Measurements from ENCODE around the gene ATG7. TPM values are rescaled to one million over a fixed set of nuclear protein-coding genes. Genes with fewer than 3 reads are reported as not detected.

Gene ATG7
- polyA plus RNA-seq, 2 of the 4 experiments (the other 2 are of a cell fraction), result 27.2 to 41.2 TPM

GRCh38 chr3:11560746-11561145, 288.5 kb downstream of the ATG7 start:
- FAIRE-seq (no peak), DNase-seq (ENCODE audit: low read depth in 1 of 2, low spot score in 1 of 2) (no peak), ATAC-seq (no peak; a peak in 1 of 6 replicates)
- ChIA-PET POLR2A (no interaction called here), CTCF (interaction anchor here (0.9 to 1.4 kb wide), 3 partner anchors 14 to 23 kb away, joined by 3 to 4 read pairs (median 4); no protein-coding TSS in a partner anchor)
- TF ChIP-seq ZSCAN20 (CRISPR knock-in tag; IDR thresholded peaks at IDR 0.05) (no peak), EHMT2 (IDR thresholded peaks at IDR 0.05; ENCODE audit: low read depth) (no peak), HOXB13 (CRISPR knock-in tag; IDR thresholded peaks at IDR 0.05; ENCODE audit: low read depth) (no peak), MAFK (IDR thresholded peaks at IDR 0.05; ENCODE audit: partially characterized antibody) (no peak), BHLHE40 (IDR thresholded peaks at IDR 0.05; ENCODE audit: low read depth, low read length) (no peak), KDM1A (IDR thresholded peaks at IDR 0.05; ENCODE audit: low read depth) (no peak), USF2 (IDR thresholded peaks at IDR 0.05) (no peak), FOSB (CRISPR knock-in tag; IDR thresholded peaks at IDR 0.05) (no peak), HOXB5 (CRISPR knock-in tag; IDR thresholded peaks at IDR 0.05) (no peak), SREBF2 (IDR thresholded peaks at IDR 0.05) (no peak), HEYL (CRISPR knock-in tag; IDR thresholded peaks at IDR 0.05) (no peak), ZFP36 (IDR thresholded peaks at IDR 0.05; ENCODE audit: borderline replicate concordance, partially characterized antibody) (no peak), CEBPB (IDR thresholded peaks at IDR 0.05) (no peak), CTCF (IDR thresholded peaks at IDR 0.05) (no peak)
- Histone ChIP-seq H3K27ac (no peak overlapping the region), H3K4me1 (no peaks in the 10 kb centered on the region), H3K4me2 (no peak overlapping the region), H3K9me3 (no peaks in the 10 kb centered on the region), H3K4me3 (no peak overlapping the region)
- WGBS (ENCODE audit: missing lambda C conversion rate), result 91% methylated on average over 10 of the region's 12 CpGs

- no peak for TF ChIP-seq EHMT2 (IDR thresholded peaks at IDR 0.05; ENCODE audit: low read depth)
- no peak for TF ChIP-seq POLR2AphosphoS2 (conservative IDR thresholded peaks at IDR 0.05; ENCODE audit: low read length)
- TF ChIP-seq PHF8 (IDR thresholded peaks at IDR 0.05; ENCODE audit: borderline replicate concordance, low read depth), result no peak
- TF ChIP-seq, protein P1, sequence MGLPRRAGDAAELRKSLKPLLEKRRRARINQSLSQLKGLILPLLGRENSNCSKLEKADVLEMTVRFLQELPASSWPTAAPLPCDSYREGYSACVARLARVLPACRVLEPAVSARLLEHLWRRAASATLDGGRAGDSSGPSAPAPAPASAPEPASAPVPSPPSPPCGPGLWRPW (IDR thresholded peaks at IDR 0.05), result no peak
- no peak for TF ChIP-seq KDM1A (IDR thresholded peaks at IDR 0.05; ENCODE audit: low read depth)
- no peak for TF ChIP-seq CBX2 (IDR thresholded peaks at IDR 0.05; ENCODE audit: borderline replicate concordance, low read depth)
- no peak for TF ChIP-seq HOXB13 (CRISPR knock-in tag; IDR thresholded peaks at IDR 0.05; ENCODE audit: low read depth)
- no peak for TF ChIP-seq CHD2 (IDR thresholded peaks at IDR 0.05; ENCODE audit: low read length, partially characterized antibody)
- TF ChIP-seq CHD4 (IDR thresholded peaks at IDR 0.05; ENCODE audit: borderline replicate concordance), result no peak
- no peak for TF ChIP-seq JUN (IDR thresholded peaks at IDR 0.05)
- TF ChIP-seq, protein P2, sequence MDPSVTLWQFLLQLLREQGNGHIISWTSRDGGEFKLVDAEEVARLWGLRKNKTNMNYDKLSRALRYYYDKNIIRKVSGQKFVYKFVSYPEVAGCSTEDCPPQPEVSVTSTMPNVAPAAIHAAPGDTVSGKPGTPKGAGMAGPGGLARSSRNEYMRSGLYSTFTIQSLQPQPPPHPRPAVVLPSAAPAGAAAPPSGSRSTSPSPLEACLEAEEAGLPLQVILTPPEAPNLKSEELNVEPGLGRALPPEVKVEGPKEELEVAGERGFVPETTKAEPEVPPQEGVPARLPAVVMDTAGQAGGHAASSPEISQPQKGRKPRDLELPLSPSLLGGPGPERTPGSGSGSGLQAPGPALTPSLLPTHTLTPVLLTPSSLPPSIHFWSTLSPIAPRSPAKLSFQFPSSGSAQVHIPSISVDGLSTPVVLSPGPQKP (IDR thresholded peaks at IDR 0.05; ENCODE audit: low read depth, low read length), result no peak
- TF ChIP-seq RFX5 (IDR thresholded peaks at IDR 0.05), result no peak
- TF ChIP-seq, protein P3, sequence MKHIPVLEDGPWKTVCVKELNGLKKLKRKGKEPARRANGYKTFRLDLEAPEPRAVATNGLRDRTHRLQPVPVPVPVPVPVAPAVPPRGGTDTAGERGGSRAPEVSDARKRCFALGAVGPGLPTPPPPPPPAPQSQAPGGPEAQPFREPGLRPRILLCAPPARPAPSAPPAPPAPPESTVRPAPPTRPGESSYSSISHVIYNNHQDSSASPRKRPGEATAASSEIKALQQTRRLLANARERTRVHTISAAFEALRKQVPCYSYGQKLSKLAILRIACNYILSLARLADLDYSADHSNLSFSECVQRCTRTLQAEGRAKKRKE (CRISPR knock-in tag; IDR thresholded peaks at IDR 0.05; ENCODE audit: low read depth), result no peak
- no peak for TF ChIP-seq HDAC2 (IDR thresholded peaks at IDR 0.05)
- no peak for TF ChIP-seq HOXA7 (CRISPR knock-in tag; IDR thresholded peaks at IDR 0.05)
- TF ChIP-seq CEBPB (IDR thresholded peaks at IDR 0.05), result no peak
- Histone ChIP-seq H3K27ac (no peak overlapping the region), H3K9me3 (no peaks in the 10 kb centered on the region), H3K4me2 (no peak overlapping the region), H3K4me3 (no peak overlapping the region), H3K4me1 (peaks cover under 1% of the 10 kb centered on the region; the same call in 2 of the 3 replicates)
- WGBS (ENCODE audit: missing lambda C conversion rate), result 88% methylated on average over 12 of the region's 17 CpGs
- FAIRE-seq (no peak), DNase-seq (ENCODE audit: low read depth in 1 of 2, low spot score in 1 of 2) (no peak), ATAC-seq (no peak)
- ChIA-PET POLR2A (no interaction called here), CTCF (interaction anchor here (0.6 to 2.0 kb wide), 5 partner anchors 10 to 227 kb away, joined by 3 to 4 read pairs (median 4); no protein-coding TSS in a partner anchor)
These were observed 290.2 kb downstream of the ATG7 start for GRCh38 chr3:11562277-11562881.

All from A549 (cell line).